SK-N-SH treated with all-trans-retinoic acid at 6 μM for 48 hours (cell line): ENCODE measurements around the gene OSGIN1.

Experiments
- ATAC-seq: fragments of 200-7000 bp; cut with Tn5 transposase; 3 replicates; pipeline ENCODE4 v1.9.1; 2020; ENCODE audit warnings: mild to moderate bottlenecking, moderate library complexity
- ARNTL ChIP-seq: fragments of 450-650 bp; formaldehyde crosslinking; IDR thresholded peaks from 2 replicates; pipeline ENCODE4 v1.5.0; 2020; ENCODE audit warnings: low read depth, mild to moderate bottlenecking, moderate library complexity, borderline replicate concordance
- BACH2 ChIP-seq: fragments of 250-450 bp; sonication (Bioruptor Pico); IDR thresholded peaks from 2 replicates; pipeline ENCODE4 v1.9.0; 2021; ENCODE audit warnings: mild to moderate bottlenecking, borderline replicate concordance
- GLIS3 ChIP-seq: fragments of 250-450 bp; sonication (Bioruptor Pico); IDR thresholded peaks from 2 replicates; pipeline ENCODE4 v1.5.0; 2020; ENCODE audit warnings: mild to moderate bottlenecking, moderate library complexity
- ISL1 ChIP-seq: fragments of 250-450 bp; sonication (Bioruptor Pico); IDR thresholded peaks from 2 replicates; pipeline ENCODE4 v2.1.2; 2022; ENCODE audit warnings: mild to moderate bottlenecking, moderate library complexity
- OSR1 ChIP-seq: fragments of 250-450 bp; sonication (Bioruptor Pico); IDR thresholded peaks from 2 replicates; pipeline ENCODE4 v1.8.0; 2022; ENCODE audit warnings: moderate library complexity, mild to moderate bottlenecking, inconsistent platforms
- PATZ1 ChIP-seq: fragments of 250-450 bp; sonication (Bioruptor Pico); IDR thresholded peaks from 2 replicates; pipeline ENCODE4 v1.8.0; 2020; ENCODE audit warnings: mild to moderate bottlenecking, moderate library complexity, borderline replicate concordance
- POU6F1 ChIP-seq: fragments of 250-450 bp; sonication (Bioruptor Pico); IDR thresholded peaks from 2 replicates; pipeline ENCODE4 v1.8.0; 2021; ENCODE audit warnings: low read depth, mild to moderate bottlenecking, moderate library complexity, borderline replicate concordance
- PPARA ChIP-seq: fragments of 250-450 bp; sonication (Bioruptor Pico); IDR thresholded peaks from 2 replicates; pipeline ENCODE4 v1.5.0; 2020; ENCODE audit warnings: mild to moderate bottlenecking, borderline replicate concordance
- RARB ChIP-seq: fragments of 250-450 bp; sonication (Bioruptor Pico); IDR thresholded peaks from 2 replicates; pipeline ENCODE4 v1.8.0; 2021; ENCODE audit warnings: mild to moderate bottlenecking, moderate library complexity
- TCF4 ChIP-seq: fragments of 250-450 bp; sonication (Bioruptor Pico); IDR thresholded peaks from 2 replicates; pipeline ENCODE4 v1.8.0; 2021; ENCODE audit warnings: mild to moderate bottlenecking, moderate library complexity, borderline replicate concordance
- TOX ChIP-seq: fragments of 250-450 bp; sonication (Bioruptor Pico); IDR thresholded peaks from 2 replicates; pipeline ENCODE4 v1.8.0; 2021; ENCODE audit warnings: mild to moderate bottlenecking, moderate library complexity, borderline replicate concordance
- TSHZ2 ChIP-seq: fragments of 250-450 bp; sonication (Bioruptor Pico); IDR thresholded peaks from 2 replicates; pipeline ENCODE4 v1.5.0; 2020; ENCODE audit warnings: mild to moderate bottlenecking, moderate library complexity
- ZC3H10 ChIP-seq: fragments of 250-450 bp; sonication (Bioruptor Pico); IDR thresholded peaks from 2 replicates; pipeline ENCODE4 v1.5.1; 2021; ENCODE audit warnings: mild to moderate bottlenecking, moderate library complexity
- ZFP30 ChIP-seq: fragments of 450-650 bp; formaldehyde crosslinking; IDR thresholded peaks from 2 replicates; pipeline ENCODE4 v1.5.0; 2022; ENCODE audit warnings: mild to moderate bottlenecking, moderate library complexity
- ZNF565 ChIP-seq: fragments of 450-650 bp; formaldehyde crosslinking; conservative IDR thresholded peaks from 2 replicates; pipeline ENCODE4 v1.5.0; 2020; ENCODE audit warnings: low read depth, mild to moderate bottlenecking, moderate library complexity
- ZNF70 ChIP-seq: fragments of 450-650 bp; formaldehyde crosslinking; IDR thresholded peaks from 2 replicates; pipeline ENCODE4 v1.5.0; 2020; ENCODE audit warnings: mild to moderate bottlenecking, moderate library complexity
- ZNF8 ChIP-seq: fragments of 450-650 bp; formaldehyde crosslinking; IDR thresholded peaks from 2 replicates; pipeline ENCODE4 v1.5.0; 2020; ENCODE audit warnings: mild to moderate bottlenecking, moderate library complexity

OSGIN1 gene

GRCh38 chr16:83946154-83946780 lies 6.8 kb upstream of the OSGIN1 start:
- no peak for ATAC-seq
- TF ChIP-seq TOX (no peak), GLIS3 (CRISPR knock-in tag) (no peak), RARB (CRISPR knock-in tag) (no peak), POU6F1 (CRISPR knock-in tag) (no peak)

- ATAC-seq = no peak
- TF ChIP-seq GLIS3 (CRISPR knock-in tag) (no peak), ARNTL (CRISPR knock-in tag) (no peak), ZC3H10 (no peak), PATZ1 (CRISPR knock-in tag) (no peak)
Measured at GRCh38 chr16:83946781-83947566, 6.1 kb upstream of the OSGIN1 start.

- no peak for ATAC-seq
- no peak for TF ChIP-seq ZNF70
- no peak for TF ChIP-seq ZNF8
- TF ChIP-seq GLIS3 (CRISPR knock-in tag) = no peak
- TF ChIP-seq ISL1 (CRISPR knock-in tag) = no peak
- no peak for TF ChIP-seq RARB (CRISPR knock-in tag)
- no peak for TF ChIP-seq ZC3H10
- TF ChIP-seq ZFP30 (CRISPR knock-in tag) = no peak
- TF ChIP-seq TSHZ2 (CRISPR knock-in tag) = no peak
- TF ChIP-seq BACH2 (CRISPR knock-in tag) = no peak
- TF ChIP-seq TOX = no peak
- TF ChIP-seq PPARA (CRISPR knock-in tag) = no peak
- no peak for TF ChIP-seq ARNTL (CRISPR knock-in tag)
- TF ChIP-seq OSR1 (CRISPR knock-in tag) = no peak
- no peak for TF ChIP-seq ZNF565 (CRISPR knock-in tag)
- TF ChIP-seq PATZ1 (CRISPR knock-in tag) = no peak
- TF ChIP-seq TCF4 (CRISPR knock-in tag) = no peak
Measured at GRCh38 chr16:83947642-83948234, 5.3 kb upstream of the OSGIN1 start.
